ENCODE results near the gene GHRH. TPM values are rescaled to one million over a fixed set of nuclear protein-coding genes. Genes with fewer than 3 reads are reported as not detected.

Gene GHRH
- total RNA-seq, 1 experiment from 2014 or later, result not detected

DNA sequence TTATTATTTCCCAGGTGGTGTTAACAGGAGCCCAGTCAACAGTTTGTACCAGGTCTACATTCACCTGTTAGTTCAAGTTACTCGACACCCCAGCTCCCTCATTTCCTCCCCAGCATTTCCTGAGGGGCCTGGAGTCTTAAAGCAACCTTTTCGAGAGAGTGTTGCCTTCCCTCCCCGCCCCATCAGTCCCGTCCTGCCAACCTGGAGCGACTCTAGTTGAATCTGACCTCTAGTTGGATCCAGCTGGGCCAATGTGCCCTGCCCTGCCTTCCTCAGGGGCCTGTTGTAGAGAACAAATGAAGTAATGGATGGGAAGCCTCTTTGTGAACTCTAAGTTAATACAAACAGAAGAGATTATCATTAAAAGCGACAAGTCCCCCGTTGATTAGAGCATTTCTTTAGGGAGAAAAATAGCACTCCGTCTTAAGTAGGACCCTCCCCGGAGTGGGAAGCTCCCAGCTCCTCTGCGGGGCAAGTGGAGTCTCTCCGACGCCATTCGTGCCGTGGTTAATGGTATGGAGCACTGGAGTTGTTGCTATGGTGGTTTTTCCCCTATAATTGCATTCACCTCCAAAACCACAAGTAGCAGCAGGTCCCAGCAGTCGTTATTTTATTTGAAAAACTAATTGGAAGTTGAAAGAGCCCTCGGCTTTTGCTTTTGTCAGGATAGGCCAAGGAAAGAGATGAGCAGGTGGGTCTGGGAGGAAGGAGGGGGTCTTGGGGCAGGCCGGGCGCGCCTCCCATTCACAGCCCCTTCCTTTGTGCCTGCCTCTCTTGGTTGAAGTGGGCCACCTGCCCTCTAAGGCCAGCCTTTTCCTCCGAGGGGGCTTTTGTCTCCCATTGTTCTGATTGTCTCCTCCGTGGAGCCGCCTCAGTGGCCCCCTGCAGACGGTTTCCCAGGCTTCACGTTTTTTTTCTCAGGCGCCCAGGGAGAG lies 16.1 kb downstream of the GHRH start:
- Histone ChIP-seq H2AK5ac (ENCODE audit: insufficient read length, low read length) (no peak overlapping the region), H3K4me2 (ENCODE audit: insufficient read depth, insufficient read length, low read length) (no peak overlapping the region), H3K27ac (ENCODE audit: insufficient read length, low read depth, low read length) (no peak overlapping the region), H2BK15ac (ENCODE audit: low read depth, low read length) (no peak overlapping the region), H2AFZ (ENCODE audit: low read length) (no peak overlapping the region), H3K56ac (ENCODE audit: insufficient read length, low read depth, low read length) (no peak overlapping the region), H3K23me2 (ENCODE audit: insufficient read length, low read depth, low read length, poor library complexity, severe bottlenecking) (no peaks in the 10 kb centered on the region), H3K18ac (ENCODE audit: insufficient read length, low read depth, low read length) (no peak overlapping the region), H2BK5ac (ENCODE audit: insufficient read length, low read length) (no peak overlapping the region), H3K27me3 (ENCODE audit: insufficient read depth, low read length) (no peaks in the 10 kb centered on the region), H3K79me1 (ENCODE audit: insufficient read depth, low read depth, low read length, poor library complexity, severe bottlenecking) (no peaks in the 10 kb centered on the region), H4K91ac (ENCODE audit: insufficient read length, low read depth, low read length) (no peak overlapping the region), H4K8ac (replicated peaks; ENCODE audit: insufficient read length, low read depth, low read length) (no peak overlapping the region), H3T11ph (ENCODE audit: low read length) (no peak overlapping the region), H3K4ac (ENCODE audit: low read depth, low read length) (no peak overlapping the region), H3K79me2 (ENCODE audit: insufficient read depth, low read length) (no peaks in the 10 kb centered on the region), H3K14ac (ENCODE audit: insufficient read depth, low read length) (no peak overlapping the region), H2BK20ac (ENCODE audit: low read depth, low read length, poor library complexity, severe bottlenecking) (no peak overlapping the region), H2BK12ac (ENCODE audit: insufficient read length, low read depth, low read length) (no peak overlapping the region), H2BK120ac (ENCODE audit: low read depth, low read length, poor library complexity, severe bottlenecking) (no peak overlapping the region), H4K5ac (ENCODE audit: insufficient read length, low read depth, low read length) (no peak overlapping the region), H3K4me1 (ENCODE audit: insufficient read depth, low read length) (no peaks in the 10 kb centered on the region), H4K20me1 (ENCODE audit: control insufficient read depth, insufficient read depth, insufficient read length) (no peaks in the 10 kb centered on the region), H3K23ac (ENCODE audit: insufficient read length, low read depth, low read length) (no peak overlapping the region), H3K9me3 (ENCODE audit: control insufficient read depth, low read depth, low read length) (no peaks in the 10 kb centered on the region), H3K9ac (ENCODE audit: extremely low read depth, insufficient read length, low read length) (no peak overlapping the region)
- WGBS (ENCODE audit: extremely low coverage, insufficient read length, low lambda C conversion rate), result no CpG with 5 or more reads among the region's 25 CpGs
- Mint-ChIP-seq H3K9me3 (no peaks in the 10 kb centered on the region), H3K4me1 (peaks cover 29 to 44% of the 10 kb centered on the region in 2 experiments), H3K36me3 (ENCODE audit: insufficient read depth in 1 of 3, low read depth in 3 of 3) (peaks cover 16 to 50% (median 35%) of the 10 kb centered on the region in 3 experiments), H3K4me3 (0 out of 5 replicates have a peak overlapping the region, but pooled peaks of 1 of the 2 experiments have one; percentile 6), H3K27ac (peak overlapping the region; percentile 85 to 98 (median 92)), H3K27me3 (ENCODE audit: low read depth) (no peaks in the 10 kb centered on the region; the same call in 1 of the 2 replicates)
- TF ChIP-seq, protein P1, sequence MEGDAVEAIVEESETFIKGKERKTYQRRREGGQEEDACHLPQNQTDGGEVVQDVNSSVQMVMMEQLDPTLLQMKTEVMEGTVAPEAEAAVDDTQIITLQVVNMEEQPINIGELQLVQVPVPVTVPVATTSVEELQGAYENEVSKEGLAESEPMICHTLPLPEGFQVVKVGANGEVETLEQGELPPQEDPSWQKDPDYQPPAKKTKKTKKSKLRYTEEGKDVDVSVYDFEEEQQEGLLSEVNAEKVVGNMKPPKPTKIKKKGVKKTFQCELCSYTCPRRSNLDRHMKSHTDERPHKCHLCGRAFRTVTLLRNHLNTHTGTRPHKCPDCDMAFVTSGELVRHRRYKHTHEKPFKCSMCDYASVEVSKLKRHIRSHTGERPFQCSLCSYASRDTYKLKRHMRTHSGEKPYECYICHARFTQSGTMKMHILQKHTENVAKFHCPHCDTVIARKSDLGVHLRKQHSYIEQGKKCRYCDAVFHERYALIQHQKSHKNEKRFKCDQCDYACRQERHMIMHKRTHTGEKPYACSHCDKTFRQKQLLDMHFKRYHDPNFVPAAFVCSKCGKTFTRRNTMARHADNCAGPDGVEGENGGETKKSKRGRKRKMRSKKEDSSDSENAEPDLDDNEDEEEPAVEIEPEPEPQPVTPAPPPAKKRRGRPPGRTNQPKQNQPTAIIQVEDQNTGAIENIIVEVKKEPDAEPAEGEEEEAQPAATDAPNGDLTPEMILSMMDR (conservative IDR thresholded peaks at IDR 0.05), result no peak
- DNase-seq, result peak; percentile 50
